Ishikawa (cell line): Measurements from ENCODE around the gene RALGPS2.

Source experiments
- CEBPB ChIP-seq: IDR thresholded peaks from 2 replicates; pipeline ENCODE4 v1.6.1; 2012
- CREB1 ChIP-seq: IDR thresholded peaks from 2 replicates; pipeline ENCODE4 v1.6.1; 2012; ENCODE audit warnings: low read depth
- EGR1 ChIP-seq: IDR thresholded peaks from 2 replicates; pipeline ENCODE4 v1.6.1; 2012
- EP300 ChIP-seq: IDR thresholded peaks from 2 replicates; pipeline ENCODE4 v1.6.1; 2012; ENCODE audit warnings: borderline replicate concordance
- FOXM1 ChIP-seq: IDR thresholded peaks from 2 replicates; pipeline ENCODE4 v1.6.1; 2012; ENCODE audit warnings: low read depth, borderline replicate concordance
- NFIC ChIP-seq: IDR thresholded peaks from 2 replicates; pipeline ENCODE4 v1.6.1; 2012
- RAD21 ChIP-seq: IDR thresholded peaks from 2 replicates; pipeline ENCODE4 v1.6.1; 2012; ENCODE audit warnings: low read depth
- TAF1 ChIP-seq: IDR thresholded peaks from 2 replicates; pipeline ENCODE4 v1.6.1; 2012; ENCODE audit warnings: low read depth, mild to moderate bottlenecking
- TCF12 ChIP-seq: IDR thresholded peaks from 2 replicates; pipeline ENCODE4 v1.6.1; 2012; ENCODE audit warnings: low read depth
- TEAD4 ChIP-seq: IDR thresholded peaks from 2 replicates; pipeline ENCODE4 v1.6.1; 2012
- YY1 ChIP-seq: IDR thresholded peaks from 2 replicates; pipeline ENCODE4 v1.6.1; 2012; ENCODE audit warnings: low read depth
- ZBTB7A ChIP-seq: IDR thresholded peaks from 2 replicates; pipeline ENCODE4 v1.6.1; 2012; ENCODE audit warnings: low read depth
- TF ChIP-seq, protein P1 (sequence below): IDR thresholded peaks from 2 replicates; pipeline ENCODE4 v1.6.1; 2012
- TF ChIP-seq, protein P2 (sequence below): IDR thresholded peaks from 2 replicates; pipeline ENCODE4 v1.6.1; 2012; ENCODE audit warnings: low read depth, mild to moderate bottlenecking
- TF ChIP-seq, protein P3 (sequence below): IDR thresholded peaks from 2 replicates; pipeline ENCODE4 v1.6.1; 2012

The RALGPS2 gene

DNA sequence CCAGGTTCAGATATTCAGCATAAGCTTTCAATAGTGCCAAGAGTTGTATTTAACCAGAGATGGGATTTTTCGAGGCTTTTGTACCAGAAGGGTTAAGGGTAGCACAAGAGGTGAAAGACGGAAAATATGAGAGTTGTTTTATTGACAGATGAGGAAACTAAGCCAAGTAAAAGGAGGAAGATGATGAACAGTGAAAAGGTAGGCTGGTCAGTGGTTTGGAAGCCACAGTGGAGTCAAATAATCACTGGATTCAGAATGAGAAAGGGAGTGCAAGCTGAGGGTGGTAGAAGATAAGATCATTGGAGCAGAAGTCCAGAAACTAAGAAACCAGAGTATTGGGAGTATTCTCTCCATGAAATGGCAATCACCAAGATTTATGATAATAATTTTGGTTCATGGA, 100.1 kb downstream of the RALGPS2 start:
- no peak for TF ChIP-seq TCF12
- TF ChIP-seq CEBPB: no peak

DNA sequence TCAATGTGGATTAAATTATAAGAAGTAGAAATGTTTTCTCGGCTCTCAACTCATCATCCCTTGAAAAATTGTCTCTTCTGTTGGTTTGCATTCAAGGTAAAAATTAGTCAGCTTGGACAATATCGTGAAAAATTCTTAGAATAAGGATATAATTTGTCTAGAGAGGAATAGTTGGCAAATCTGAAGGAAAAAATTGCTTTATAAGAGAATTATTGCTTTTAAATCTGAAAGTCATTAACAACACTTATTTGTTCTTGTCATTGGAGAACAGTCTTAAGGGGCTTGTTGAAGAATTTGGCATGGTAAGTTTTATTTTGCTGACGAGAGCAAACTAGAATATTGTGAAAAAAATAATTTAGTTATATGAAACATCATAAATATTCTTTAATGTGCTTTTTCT, 119.4 kb downstream of the RALGPS2 start:
- TF ChIP-seq, protein P1, sequence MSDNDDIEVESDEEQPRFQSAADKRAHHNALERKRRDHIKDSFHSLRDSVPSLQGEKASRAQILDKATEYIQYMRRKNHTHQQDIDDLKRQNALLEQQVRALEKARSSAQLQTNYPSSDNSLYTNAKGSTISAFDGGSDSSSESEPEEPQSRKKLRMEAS: no peak
- no peak for TF ChIP-seq TAF1
- no peak for TF ChIP-seq CREB1
- no peak for TF ChIP-seq CEBPB
- TF ChIP-seq FOXM1: no peak
- TF ChIP-seq RAD21: no peak
- TF ChIP-seq, protein P2, sequence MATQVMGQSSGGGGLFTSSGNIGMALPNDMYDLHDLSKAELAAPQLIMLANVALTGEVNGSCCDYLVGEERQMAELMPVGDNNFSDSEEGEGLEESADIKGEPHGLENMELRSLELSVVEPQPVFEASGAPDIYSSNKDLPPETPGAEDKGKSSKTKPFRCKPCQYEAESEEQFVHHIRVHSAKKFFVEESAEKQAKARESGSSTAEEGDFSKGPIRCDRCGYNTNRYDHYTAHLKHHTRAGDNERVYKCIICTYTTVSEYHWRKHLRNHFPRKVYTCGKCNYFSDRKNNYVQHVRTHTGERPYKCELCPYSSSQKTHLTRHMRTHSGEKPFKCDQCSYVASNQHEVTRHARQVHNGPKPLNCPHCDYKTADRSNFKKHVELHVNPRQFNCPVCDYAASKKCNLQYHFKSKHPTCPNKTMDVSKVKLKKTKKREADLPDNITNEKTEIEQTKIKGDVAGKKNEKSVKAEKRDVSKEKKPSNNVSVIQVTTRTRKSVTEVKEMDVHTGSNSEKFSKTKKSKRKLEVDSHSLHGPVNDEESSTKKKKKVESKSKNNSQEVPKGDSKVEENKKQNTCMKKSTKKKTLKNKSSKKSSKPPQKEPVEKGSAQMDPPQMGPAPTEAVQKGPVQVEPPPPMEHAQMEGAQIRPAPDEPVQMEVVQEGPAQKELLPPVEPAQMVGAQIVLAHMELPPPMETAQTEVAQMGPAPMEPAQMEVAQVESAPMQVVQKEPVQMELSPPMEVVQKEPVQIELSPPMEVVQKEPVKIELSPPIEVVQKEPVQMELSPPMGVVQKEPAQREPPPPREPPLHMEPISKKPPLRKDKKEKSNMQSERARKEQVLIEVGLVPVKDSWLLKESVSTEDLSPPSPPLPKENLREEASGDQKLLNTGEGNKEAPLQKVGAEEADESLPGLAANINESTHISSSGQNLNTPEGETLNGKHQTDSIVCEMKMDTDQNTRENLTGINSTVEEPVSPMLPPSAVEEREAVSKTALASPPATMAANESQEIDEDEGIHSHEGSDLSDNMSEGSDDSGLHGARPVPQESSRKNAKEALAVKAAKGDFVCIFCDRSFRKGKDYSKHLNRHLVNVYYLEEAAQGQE: no peak
- TF ChIP-seq EP300: no peak
- no peak for TF ChIP-seq ZBTB7A
- no peak for TF ChIP-seq TEAD4
- TF ChIP-seq NFIC: no peak
- TF ChIP-seq TCF12: no peak

DNA sequence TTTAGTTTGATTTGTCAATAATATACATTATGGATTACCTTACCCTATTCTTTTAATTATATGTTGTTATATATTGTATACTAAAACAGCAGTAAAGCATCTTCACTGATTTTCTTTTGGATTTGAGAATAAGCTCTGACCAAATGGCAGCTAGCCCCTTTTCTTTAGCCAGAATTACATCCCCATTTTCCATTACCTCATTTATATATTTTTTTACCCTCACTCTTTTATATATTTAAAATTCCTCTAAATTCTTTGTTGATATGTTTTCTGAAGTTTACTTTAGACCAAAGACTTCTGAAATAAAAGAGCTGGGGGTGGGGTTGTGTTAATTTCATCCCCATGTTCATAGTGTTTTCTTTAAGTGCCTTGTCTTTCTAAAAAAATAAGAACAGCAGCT, 121.3 kb downstream of the RALGPS2 start:
- TF ChIP-seq EP300 (no peak), CEBPB (no peak), TEAD4 (no peak), CREB1 (no peak), FOXM1 (no peak), YY1 (no peak), TCF12 (no peak), EGR1 (no peak), ZBTB7A (no peak), TAF1 (no peak), RAD21 (no peak), NFIC (no peak)
- TF ChIP-seq, protein P3, sequence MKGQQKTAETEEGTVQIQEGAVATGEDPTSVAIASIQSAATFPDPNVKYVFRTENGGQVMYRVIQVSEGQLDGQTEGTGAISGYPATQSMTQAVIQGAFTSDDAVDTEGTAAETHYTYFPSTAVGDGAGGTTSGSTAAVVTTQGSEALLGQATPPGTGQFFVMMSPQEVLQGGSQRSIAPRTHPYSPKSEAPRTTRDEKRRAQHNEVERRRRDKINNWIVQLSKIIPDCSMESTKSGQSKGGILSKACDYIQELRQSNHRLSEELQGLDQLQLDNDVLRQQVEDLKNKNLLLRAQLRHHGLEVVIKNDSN: no peak
- TF ChIP-seq, protein P2: no peak
- TF ChIP-seq, protein P1: no peak

DNA sequence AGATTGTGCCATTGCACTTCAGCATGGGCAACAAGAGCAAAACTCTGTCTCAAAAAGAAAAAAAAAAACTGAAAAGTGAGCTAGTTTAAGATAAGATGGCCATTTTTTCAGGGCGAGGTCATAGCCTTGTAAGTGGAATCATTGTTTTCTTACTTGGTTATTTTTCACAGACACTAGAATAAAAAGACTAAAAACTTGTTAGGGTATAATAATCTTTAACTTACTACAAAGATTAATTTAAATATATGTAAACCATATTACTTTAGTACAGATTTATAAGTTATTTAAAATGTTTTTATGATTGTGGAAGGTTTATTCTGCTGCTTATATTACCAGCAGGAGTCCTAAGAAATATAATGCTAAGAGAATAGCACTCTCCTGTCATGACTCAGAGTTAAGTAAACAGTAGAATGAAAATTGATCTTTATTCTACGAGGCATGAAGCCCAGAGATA, 122.4 kb downstream of the RALGPS2 start:
- TF ChIP-seq, protein P3: no peak
- no peak for TF ChIP-seq EGR1
- TF ChIP-seq CREB1: no peak
- no peak for TF ChIP-seq ZBTB7A
- no peak for TF ChIP-seq TCF12
- no peak for TF ChIP-seq EP300
- TF ChIP-seq NFIC: no peak
- TF ChIP-seq RAD21: no peak
- TF ChIP-seq, protein P1: no peak

DNA sequence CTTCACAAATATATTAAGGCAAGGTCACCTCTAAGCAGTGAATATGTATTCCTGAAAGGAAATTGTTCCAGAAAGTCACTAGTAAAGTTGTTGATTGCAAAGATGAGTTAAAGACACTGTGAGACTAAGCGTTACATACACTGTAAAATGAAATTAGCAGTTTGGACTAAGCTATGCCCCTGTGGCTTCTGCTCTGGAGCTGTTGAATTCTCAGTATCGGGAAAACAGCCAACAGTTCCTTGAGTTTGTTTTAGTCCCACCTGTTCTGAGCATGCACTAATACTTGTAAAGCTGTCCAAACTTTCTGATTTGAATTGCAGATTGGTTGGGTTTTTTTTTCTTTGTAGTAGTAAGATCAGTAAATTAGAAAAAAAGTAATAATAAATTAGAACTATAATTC, 124.9 kb downstream of the RALGPS2 start:
- TF ChIP-seq ZBTB7A (no peak), FOXM1 (no peak), NFIC (no peak), YY1 (no peak), TEAD4 (no peak), TCF12 (no peak), EGR1 (no peak), RAD21 (no peak), EP300 (no peak), CREB1 (no peak), TAF1 (no peak), CEBPB (no peak)
- TF ChIP-seq, protein P3: no peak
- TF ChIP-seq, protein P1: no peak
- TF ChIP-seq, protein P2: no peak
